GM21515 (cell line): ENCODE results near the gene DHDH.

Experiments used
- ATAC-seq: cut with Tn5 transposase; IDR thresholded peaks from one replicate; pipeline ENCODE4 v1.9.1; 2021; ENCODE audit not compliant: unreplicated experiment

DHDH gene

GRCh38 chr19:48966541-48967345 lies 33.2 kb downstream of the DHDH start:
- ATAC-seq: no peak

- no peak for ATAC-seq
Measured at GRCh38 chr19:48967346-48968178, 34.1 kb downstream of the DHDH start.

- ATAC-seq: no peak
Measured at GRCh38 chr19:48968179-48968661, 34.7 kb downstream of the DHDH start.

GRCh38 chr19:48968813-48969218 lies 35.3 kb downstream of the DHDH start:
- no peak for ATAC-seq

GRCh38 chr19:48969276-48970138 lies 36.0 kb downstream of the DHDH start:
- no peak for ATAC-seq

GRCh38 chr19:48970139-48970766 lies 36.8 kb downstream of the DHDH start:
- ATAC-seq: no peak

- ATAC-seq: no peak
Measured at GRCh38 chr19:48970923-48971395, 37.5 kb downstream of the DHDH start.

- ATAC-seq: no peak
Measured at GRCh38 chr19:48975947-48976847, 42.7 kb downstream of the DHDH start.

GRCh38 chr19:48977061-48977460 lies 43.6 kb downstream of the DHDH start:
- ATAC-seq: no peak

- no peak for ATAC-seq
Measured at GRCh38 chr19:48982280-48982679, 48.8 kb downstream of the DHDH start.

GRCh38 chr19:48985711-48986110 lies 52.2 kb downstream of the DHDH start:
- no peak for ATAC-seq

GRCh38 chr19:48986211-48986610 lies 52.7 kb downstream of the DHDH start:
- no peak for ATAC-seq

GRCh38 chr19:48987323-48987722 lies 53.8 kb downstream of the DHDH start:
- ATAC-seq: no peak

GRCh38 chr19:48988286-48988685 lies 54.8 kb downstream of the DHDH start:
- no peak for ATAC-seq

GRCh38 chr19:48988860-48989259 lies 55.4 kb downstream of the DHDH start:
- ATAC-seq: no peak

GRCh38 chr19:48989701-48990291 lies 56.3 kb downstream of the DHDH start:
- ATAC-seq: no peak

GRCh38 chr19:48990400-48990799 lies 56.9 kb downstream of the DHDH start:
- ATAC-seq: no peak

GRCh38 chr19:48991011-48991609 lies 57.6 kb downstream of the DHDH start:
- no peak for ATAC-seq
